Tibial nerve (tissue), 4 donors: ENCODE results near the gene CHST7. TPM values are rescaled to one million over a fixed set of nuclear protein-coding genes. Genes with fewer than 3 reads are reported as not detected.

Experiments
- DNase-seq, 2 donors: peaks; one replicate each; pipeline ENCODE4 v3.0.0-alpha.2; 2019; ENCODE audit warnings: low spot score in 2 of 2
- H3K27ac ChIP-seq, 4 donors: fragments of 200-600 bp; sonication (generic) in 3 of 4; one replicate each; pipeline ENCODE4 v1.5.1; 2017 to 2019; ENCODE audit warnings: mild to moderate bottlenecking in 1 of 4
- H3K27me3 ChIP-seq, 2 donors: fragments of 200-600 bp; sonication (generic) in 1 of 2; one replicate each; pipeline versions ENCODE4 v1.5.1 to v1.6.0; 2017 to 2019
- H3K36me3 ChIP-seq, 3 donors: fragments of 200-600 bp; sonication (generic); one replicate each; pipeline ENCODE4 v1.5.1; 2018 to 2019
- H3K4me1 ChIP-seq, 4 donors: fragments of 200-600 bp; sonication (generic) in 3 of 4; one replicate each; pipeline ENCODE4 v1.5.1; 2017 to 2019
- H3K4me3 ChIP-seq, 4 donors: fragments of 200-600 bp; sonication (generic) in 3 of 4; one replicate each; pipeline ENCODE4 v1.5.1; 2017 to 2019; ENCODE audit warnings: mild to moderate bottlenecking in 1 of 4, moderate library complexity in 1 of 4
- H3K9me3 ChIP-seq, 4 donors: fragments of 200-600 bp; sonication (generic) in 3 of 4; one replicate each; pipeline ENCODE4 v1.5.1; 2017 to 2019
- EP300 ChIP-seq, 2 donors: sonication (generic); formaldehyde crosslinking; IDR thresholded peaks; one replicate each; pipeline ENCODE4 v1.6.1; 2017; ENCODE audit warnings: antibody characterized with exemption in 2 of 2, mild to moderate bottlenecking in 1 of 2
- POLR2A ChIP-seq, 2 donors: fragments of 450-650 bp; IDR thresholded peaks; one replicate each; pipeline ENCODE4 v1.6.1; 2017; ENCODE audit warnings: antibody characterized with exemption in 2 of 2, mild to moderate bottlenecking in 2 of 2, moderate library complexity in 2 of 2
- WGBS, 2 donors: methylation state at CpG; one replicate each; pipeline ENCODE4 v1.1.5; 2018; 5-methylcytosine and 5-hydroxymethylcytosine counted together
- total RNA-seq, 4 donors: library from RNA; depleted of rRNA; stranded (reverse); fragments of >200 nt; gene quantifications; one replicate each; pipeline ENCODE4 v1.1.0, GENCODE V29; 2016
- TF ChIP-seq, protein P1 (sequence below), 5 experiments: fragments of 200-600 bp in 3 of 5; fragments of 450-650 bp in 2 of 5; sonication (generic) in 3 of 5; IDR thresholded peaks; one replicate each; pipeline ENCODE4 v1.5.1; 2016 to 2019; ENCODE audit warnings: antibody characterized with exemption in 5 of 5, mild to moderate bottlenecking in 3 of 5, moderate library complexity in 2 of 5

The CHST7 gene
- total RNA-seq, 4 donors from 2014 or later, result 35.6 to 106 (median 72.9) TPM

GRCh38 chrX:46545111-46546005, 28.2 kb upstream of the CHST7 start, which contains the start of gene ZNF674:
Gene ZNF674, minus strand, starts transcription at chrX:46545421. Its CDS starts 3,334 bp downstream, at chrX:46542087.
- peak within 1 kb of the TSS; percentile 79 to 91 (median 82) for H3K27ac ChIP-seq
- TF ChIP-seq, protein P1, sequence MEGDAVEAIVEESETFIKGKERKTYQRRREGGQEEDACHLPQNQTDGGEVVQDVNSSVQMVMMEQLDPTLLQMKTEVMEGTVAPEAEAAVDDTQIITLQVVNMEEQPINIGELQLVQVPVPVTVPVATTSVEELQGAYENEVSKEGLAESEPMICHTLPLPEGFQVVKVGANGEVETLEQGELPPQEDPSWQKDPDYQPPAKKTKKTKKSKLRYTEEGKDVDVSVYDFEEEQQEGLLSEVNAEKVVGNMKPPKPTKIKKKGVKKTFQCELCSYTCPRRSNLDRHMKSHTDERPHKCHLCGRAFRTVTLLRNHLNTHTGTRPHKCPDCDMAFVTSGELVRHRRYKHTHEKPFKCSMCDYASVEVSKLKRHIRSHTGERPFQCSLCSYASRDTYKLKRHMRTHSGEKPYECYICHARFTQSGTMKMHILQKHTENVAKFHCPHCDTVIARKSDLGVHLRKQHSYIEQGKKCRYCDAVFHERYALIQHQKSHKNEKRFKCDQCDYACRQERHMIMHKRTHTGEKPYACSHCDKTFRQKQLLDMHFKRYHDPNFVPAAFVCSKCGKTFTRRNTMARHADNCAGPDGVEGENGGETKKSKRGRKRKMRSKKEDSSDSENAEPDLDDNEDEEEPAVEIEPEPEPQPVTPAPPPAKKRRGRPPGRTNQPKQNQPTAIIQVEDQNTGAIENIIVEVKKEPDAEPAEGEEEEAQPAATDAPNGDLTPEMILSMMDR (IDR thresholded peaks at IDR 0.05), result peak; percentile 22 to 60 (median 31)
- peak; percentile 50 to 67 for TF ChIP-seq POLR2A (IDR thresholded peaks at IDR 0.05)
- TF ChIP-seq EP300 (IDR thresholded peaks at IDR 0.05), result peak; percentile 34 to 92
- H3K4me3 ChIP-seq, result peak within 1 kb of the TSS; percentile 44 to 78 (median 61)
- peak; percentile 78 to 83 for DNase-seq
- no peaks in the 10 kb centered on the region for H3K27me3 ChIP-seq
- H3K4me1 ChIP-seq, result peaks cover 0 to 29% (median 10%) of the 10 kb centered on the region in 4 donors
- 0 to 45% methylated on average over 26 to 57 of the region's 57 CpGs for WGBS, 2 donors
- no peaks in the 10 kb centered on the region for H3K9me3 ChIP-seq
- no peaks in the 10 kb centered on the region for H3K36me3 ChIP-seq

- Histone ChIP-seq H3K27ac (no peak overlapping the region), H3K27me3 (no peaks in the 10 kb centered on the region), H3K9me3 (no peaks in the 10 kb centered on the region), H3K4me1 (peaks cover 0 to 29% (median 10%) of the 10 kb centered on the region in 4 donors), H3K4me3 (no peak overlapping the region), H3K36me3 (no peaks in the 10 kb centered on the region)
- DNase-seq, result no peak
- WGBS, 2 donors, result 78 to 84% methylated on average over 6 of the region's 6 CpGs
- TF ChIP-seq POLR2A (IDR thresholded peaks at IDR 0.05) (no peak), EP300 (IDR thresholded peaks at IDR 0.05) (no peak)
- TF ChIP-seq, protein P1 (IDR thresholded peaks at IDR 0.05), result no peak
Observed at GRCh38 chrX:46547857-46548256, 25.7 kb upstream of the CHST7 start.

- DNase-seq, result no peak
- H3K27ac ChIP-seq, result no peak overlapping the region
- WGBS, 2 donors, result 75 to 87% methylated on average over 1 of the region's 1 CpG
- TF ChIP-seq, protein P1 (IDR thresholded peaks at IDR 0.05), result no peak
- TF ChIP-seq POLR2A (IDR thresholded peaks at IDR 0.05), result no peak
- no peak for TF ChIP-seq EP300 (IDR thresholded peaks at IDR 0.05)
- no peak overlapping the region for H3K4me3 ChIP-seq
- H3K36me3 ChIP-seq, result no peaks in the 10 kb centered on the region
- H3K27me3 ChIP-seq, result no peaks in the 10 kb centered on the region
- no peaks in the 10 kb centered on the region for H3K9me3 ChIP-seq
- H3K4me1 ChIP-seq, result peaks cover 0 to 20% (median 10%) of the 10 kb centered on the region in 4 donors
Observed at GRCh38 chrX:46549914-46550313, 23.7 kb upstream of the CHST7 start.

- no peak for DNase-seq
- no peak overlapping the region for H3K27ac ChIP-seq
- H3K4me3 ChIP-seq, result no peak overlapping the region
- TF ChIP-seq POLR2A (IDR thresholded peaks at IDR 0.05) (no peak), EP300 (IDR thresholded peaks at IDR 0.05) (no peak)
- TF ChIP-seq, protein P1 (IDR thresholded peaks at IDR 0.05), result no peak
- H3K27me3 ChIP-seq, result no peaks in the 10 kb centered on the region
- H3K36me3 ChIP-seq, result no peaks in the 10 kb centered on the region
- 71 to 75% methylated on average over 8 of the region's 8 CpGs for WGBS, 2 donors
- H3K4me1 ChIP-seq, result peaks cover 0 to 13% (median 4%) of the 10 kb centered on the region in 4 donors
- H3K9me3 ChIP-seq, result no peaks in the 10 kb centered on the region
Observed at GRCh38 chrX:46551494-46552128, 22.0 kb upstream of the CHST7 start.

- WGBS, 2 donors, result 84 to 90% methylated on average over 5 of the region's 5 CpGs
- Histone ChIP-seq H3K27ac (no peak overlapping the region), H3K4me3 (no peak overlapping the region), H3K27me3 (no peaks in the 10 kb centered on the region), H3K9me3 (no peaks in the 10 kb centered on the region), H3K36me3 (no peaks in the 10 kb centered on the region), H3K4me1 (peaks cover 0 to 1% (median 0%) of the 10 kb centered on the region in 4 donors)
- DNase-seq, result no peak
- no peak for TF ChIP-seq EP300 (IDR thresholded peaks at IDR 0.05)
Observed at GRCh38 chrX:46553935-46554334, 19.6 kb upstream of the CHST7 start.
